ENCODE measurements around the gene CACNB4.
"Not testable (repeated sequence)": the region's sequence is repeated elsewhere in the genome, so short reads cannot be mapped to it uniquely, and the experiment has no call there.

CACNB4 gene

GRCh38 chr2:152049541-152049940, 49.3 kb downstream of the CACNB4 start:
- DNase-seq: no peak

- no peak for DNase-seq
Measured at GRCh38 chr2:152047824-152048471, 50.9 kb downstream of the CACNB4 start.

- DNase-seq: no peak
Measured at GRCh38 chr2:152046940-152047339, 51.9 kb downstream of the CACNB4 start.

- DNase-seq: no peak
Measured at GRCh38 chr2:152042636-152043615, 55.9 kb downstream of the CACNB4 start.

- no peak for DNase-seq
Measured at GRCh38 chr2:152038441-152038958, 60.3 kb downstream of the CACNB4 start.

GRCh38 chr2:152037743-152038435, 61.0 kb downstream of the CACNB4 start:
- DNase-seq: no peak

- DNase-seq: peak; percentile 48
Measured at GRCh38 chr2:152036611-152037469, 62.0 kb downstream of the CACNB4 start.

GRCh38 chr2:152034257-152034801, 64.5 kb downstream of the CACNB4 start:
- DNase-seq: no peak

- DNase-seq: no peak
Measured at GRCh38 chr2:152033011-152033925, 65.6 kb downstream of the CACNB4 start.

GRCh38 chr2:152031747-152032306, 67.0 kb downstream of the CACNB4 start:
- no peak for DNase-seq

GRCh38 chr2:152030596-152031328, 68.1 kb downstream of the CACNB4 start:
- DNase-seq: not testable (repeated sequence)

- no peak for DNase-seq
Measured at GRCh38 chr2:152028182-152028862, 70.5 kb downstream of the CACNB4 start.

GRCh38 chr2:152025678-152026287, 73.1 kb downstream of the CACNB4 start:
- peak; percentile 79 for DNase-seq

- DNase-seq: no peak
Measured at GRCh38 chr2:152024477-152024876, 74.4 kb downstream of the CACNB4 start.

GRCh38 chr2:152022090-152022489, 76.8 kb downstream of the CACNB4 start:
- no peak for DNase-seq

- not testable (repeated sequence) for DNase-seq
Measured at GRCh38 chr2:152021001-152021400, 77.8 kb downstream of the CACNB4 start.

GRCh38 chr2:152019732-152020131, 79.1 kb downstream of the CACNB4 start:
- DNase-seq: no peak

All from activated naive CD4-positive, alpha-beta T cell treated with Interleukin-2 at 50 U/mL for 16 hours (primary cell).